GM19351 (cell line): ENCODE results near the gene HAUS7.

Source experiments
- ATAC-seq: cut with Tn5 transposase; IDR thresholded peaks from one replicate; pipeline ENCODE4 v1.9.1; 2021; ENCODE audit warnings: mild to moderate bottlenecking, moderate library complexity; ENCODE audit not compliant: unreplicated experiment

Gene HAUS7

GRCh38 chrX:153441981-153442380 is 28.4 kb downstream of the HAUS7 start:
- no peak for ATAC-seq

- ATAC-seq, result no peak
Observed at GRCh38 chrX:153441296-153441695, 29.1 kb downstream of the HAUS7 start.

- no peak for ATAC-seq
Observed at GRCh38 chrX:153440556-153441135, 29.7 kb downstream of the HAUS7 start.

GRCh38 chrX:153439977-153440376 is 30.4 kb downstream of the HAUS7 start:
- ATAC-seq, result no peak

- ATAC-seq, result no peak
Observed at GRCh38 chrX:153438532-153438931, 31.8 kb downstream of the HAUS7 start.

- ATAC-seq, result no peak
Observed at GRCh38 chrX:153435845-153436244, 34.5 kb downstream of the HAUS7 start.

- no peak for ATAC-seq
Observed at GRCh38 chrX:153434801-153435200, 35.6 kb downstream of the HAUS7 start.

- no peak for ATAC-seq
Observed at GRCh38 chrX:153433781-153434285, 36.5 kb downstream of the HAUS7 start.

GRCh38 chrX:153433161-153433680 is 37.2 kb downstream of the HAUS7 start:
- ATAC-seq, result no peak

GRCh38 chrX:153430796-153431195 is 39.6 kb downstream of the HAUS7 start:
- no peak for ATAC-seq

GRCh38 chrX:153426204-153426603 is 44.2 kb downstream of the HAUS7 start:
- ATAC-seq, result no peak

- ATAC-seq, result no peak
Observed at GRCh38 chrX:153423652-153424051, 46.7 kb downstream of the HAUS7 start.

- no peak for ATAC-seq
Observed at GRCh38 chrX:153421856-153422255, 48.5 kb downstream of the HAUS7 start.

GRCh38 chrX:153420851-153421599 is 49.4 kb downstream of the HAUS7 start:
- no peak for ATAC-seq

- ATAC-seq, result no peak
Observed at GRCh38 chrX:153417637-153418036, 52.7 kb downstream of the HAUS7 start.

- ATAC-seq, result no peak
Observed at GRCh38 chrX:153416781-153417450, 53.5 kb downstream of the HAUS7 start.

- no peak for ATAC-seq
Observed at GRCh38 chrX:153414856-153415510, 55.4 kb downstream of the HAUS7 start.

GRCh38 chrX:153413731-153414130 is 56.6 kb downstream of the HAUS7 start:
- ATAC-seq, result no peak

- no peak for ATAC-seq
Observed at GRCh38 chrX:153412746-153413720, 57.3 kb downstream of the HAUS7 start.

- no peak for ATAC-seq
Observed at GRCh38 chrX:153411988-153412574, 58.3 kb downstream of the HAUS7 start.
